RWPE2 (cell line): ENCODE results near the gene SEPTIN1.

Experiments used
- ATAC-seq: fragments of 200-7000 bp; cut with Tn5 transposase; 3 replicates; pipeline ENCODE4 v1.9.1; 2021; ENCODE audit warnings: low read depth
- DNase-seq: peaks from one replicate; pipeline ENCODE4 v3.0.0-alpha.2; 2020; ENCODE audit warnings: low spot score
- H3K27ac ChIP-seq: fragments of 450-650 bp; 2 replicates; pipeline ENCODE4 v1.5.1; 2017; ENCODE audit warnings: mild to moderate bottlenecking; ENCODE audit not compliant: poor library complexity, severe bottlenecking
- H3K27me3 ChIP-seq: fragments of 250-450 bp; sonication (Bioruptor Pico); 2 replicates; pipeline ENCODE4 v1.5.1; 2021; ENCODE audit warnings: mild to moderate bottlenecking, moderate library complexity; ENCODE audit not compliant: insufficient read depth, poor library complexity, severe bottlenecking
- H3K36me3 ChIP-seq: fragments of 250-450 bp; sonication (Bioruptor Pico); 2 replicates; pipeline ENCODE4 v1.5.1; 2020; ENCODE audit warnings: low read depth, mild to moderate bottlenecking, moderate library complexity
- H3K4me1 ChIP-seq: fragments of 250-450 bp; sonication (Bioruptor Pico); 2 replicates; pipeline ENCODE4 v1.5.1; 2021; ENCODE audit warnings: mild to moderate bottlenecking, moderate library complexity; ENCODE audit not compliant: insufficient read depth, poor library complexity, severe bottlenecking
- H3K4me3 ChIP-seq: fragments of 250-450 bp; sonication (Bioruptor Pico); 2 replicates; pipeline ENCODE4 v1.5.1; 2021; ENCODE audit warnings: mild to moderate bottlenecking, moderate library complexity; ENCODE audit not compliant: severe bottlenecking
- H3K9me3 ChIP-seq: fragments of 250-450 bp; sonication (Bioruptor Pico); 2 replicates; pipeline ENCODE4 v1.5.1; 2021; ENCODE audit warnings: mild to moderate bottlenecking, moderate library complexity; ENCODE audit not compliant: severe bottlenecking
- CTCF ChIP-seq: fragments of 450-650 bp; IDR thresholded peaks from one replicate; pipeline ENCODE4 v1.5.1; 2017; ENCODE audit warnings: mild to moderate bottlenecking, moderate library complexity; ENCODE audit not compliant: poor library complexity, severe bottlenecking

Gene SEPTIN1

GRCh38 chr16:30382111-30382881 is at the start of gene SEPTIN1:
TSS of gene SEPTIN1 (minus strand) at chr16:30382561. CDS start at chr16:30382542, 19 bp downstream.
- DNase-seq, result no peak
- H3K27me3 ChIP-seq, result no peaks in the 10 kb centered on the region
- peaks cover 2% of the 10 kb centered on the region for H3K4me1 ChIP-seq
- H3K9me3 ChIP-seq, result no peaks in the 10 kb centered on the region
- TF ChIP-seq CTCF, result no peak
- H3K27ac ChIP-seq, result no peak within 1 kb of the TSS
- H3K36me3 ChIP-seq, result no peaks in the 10 kb centered on the region
- no peak within 1 kb of the TSS for H3K4me3 ChIP-seq
- ATAC-seq, result no peak

GRCh38 chr16:30430428-30430970 is 48.1 kb upstream of the SEPTIN1 start:
- H3K27ac ChIP-seq, result no peak overlapping the region
- peak; percentile 74 for TF ChIP-seq CTCF

GRCh38 chr16:30429678-30430427 is 47.5 kb upstream of the SEPTIN1 start, which contains the start of gene DCTPP1:
TSS of gene DCTPP1 (minus strand) at chr16:30430030. CDS start at chr16:30429980, 50 bp downstream.
- peak; percentile 99 for ATAC-seq
- H3K36me3 ChIP-seq, result peaks cover 28% of the 10 kb centered on the region

More at GRCh38 chr16:30430428-30430970, 48.1 kb upstream of the SEPTIN1 start:
- Histone ChIP-seq H3K27me3 (no peaks in the 10 kb centered on the region), H3K9me3 (no peaks in the 10 kb centered on the region), H3K4me3 (no peak overlapping the region), H3K4me1 (peaks cover 5% of the 10 kb centered on the region), H3K36me3 (peaks cover 22% of the 10 kb centered on the region)
- ATAC-seq, result peak; percentile 4; the same call in 2 of the 3 replicates
- no peak for DNase-seq

GRCh38 chr16:30429418-30429677 is 47.0 kb upstream of the SEPTIN1 start:
- Histone ChIP-seq H3K9me3 (no peaks in the 10 kb centered on the region), H3K4me3 (peak overlapping the region; percentile 66), H3K27me3 (no peaks in the 10 kb centered on the region), H3K27ac (peak overlapping the region; percentile 50), H3K4me1 (peaks cover 5% of the 10 kb centered on the region), H3K36me3 (peaks cover 31% of the 10 kb centered on the region)
- no peak for TF ChIP-seq CTCF
- no peak for DNase-seq
- ATAC-seq, result peak; percentile 33; the same call in 2 of the 3 replicates

More at GRCh38 chr16:30429678-30430427, 47.5 kb upstream of the SEPTIN1 start, which contains the start of gene DCTPP1:
- H3K4me1 ChIP-seq, result peaks cover 5% of the 10 kb centered on the region
- H3K4me3 ChIP-seq, result peak within 1 kb of the TSS; percentile 66
- H3K27ac ChIP-seq, result peak within 1 kb of the TSS; percentile 50
- peak; percentile 96 for TF ChIP-seq CTCF
- no peaks in the 10 kb centered on the region for H3K27me3 ChIP-seq
- peak; percentile 98 for DNase-seq
- H3K9me3 ChIP-seq, result no peaks in the 10 kb centered on the region
